SK-N-SH (cell line): Measurements from ENCODE around the gene PALLD.

ENCODE experiments used
- CTCF ChIP-seq: fragments of 200-600 bp; sonication (generic); IDR thresholded peaks from 2 replicates; pipeline ENCODE4 v1.6.1; 2017; ENCODE audit warnings: antibody characterized with exemption, mild to moderate bottlenecking, moderate library complexity
- ELF1 ChIP-seq: IDR thresholded peaks from 2 replicates; pipeline ENCODE4 v1.4.0; 2012
- POLR2AphosphoS5 ChIP-seq: IDR thresholded peaks from 2 replicates; pipeline ENCODE4 v1.6.1; 2012; ENCODE audit warnings: low read depth, low read length
- RAD21 ChIP-seq: IDR thresholded peaks from 2 replicates; pipeline ENCODE4 v1.6.1; 2012; ENCODE audit warnings: mild to moderate bottlenecking, low read length
- REST ChIP-seq: IDR thresholded peaks from 2 replicates; pipeline ENCODE4 v1.6.1; 2012; ENCODE audit warnings: mild to moderate bottlenecking, low read depth, low read length, moderate library complexity
- SMC3 ChIP-seq: IDR thresholded peaks from 2 replicates; pipeline ENCODE4 v1.6.1; 2012; ENCODE audit warnings: low read depth, low read length, improper control_type of control experiment
- YY1 ChIP-seq: IDR thresholded peaks from 2 replicates; pipeline ENCODE4 v1.4.0; 2012; ENCODE audit warnings: low read depth, mild to moderate bottlenecking
- ZBTB33 ChIP-seq: IDR thresholded peaks from 2 replicates; pipeline ENCODE4 v1.4.0; 2012; ENCODE audit warnings: low read depth, borderline replicate concordance

- TF ChIP-seq RAD21, result no peak
- TF ChIP-seq SMC3, result no peak
- no peak for TF ChIP-seq CTCF
- no peak for TF ChIP-seq ZBTB33
- TF ChIP-seq ELF1, result no peak
- TF ChIP-seq POLR2AphosphoS5, result no peak
- TF ChIP-seq YY1, result no peak
- TF ChIP-seq REST, result no peak
Observed at GRCh38 chr4:168504526-168504925, 7.7 kb downstream of the PALLD start.
